HepG2 (cell line): ENCODE results near the gene GPRC5B. TPM values are rescaled to one million over a fixed set of nuclear protein-coding genes. Genes with fewer than 3 reads are reported as not detected.

ENCODE experiments used
- ATAC-seq: fragments of 200-7000 bp; cut with Tn5 transposase; 3 replicates; pipeline ENCODE4 v1.9.1; 2020; ENCODE audit warnings: mild to moderate bottlenecking, moderate library complexity
- BruUV-seq: library from RNA; stranded (reverse); fragments of 400-500 nt; replicated peaks from 2 replicates; lab custom pipeline; 2021; lab: Mats Ljungman, UMichigan
- CTCF ChIA-PET: fragments of 300-600 bp; formaldehyde crosslinking; extraction: SDS; loops from one replicate; lab custom pipeline; 2021; ENCODE audit warnings: low total read pairs, inconsistent platforms, low intra/inter-chr PET ratio; lab: Yijun Ruan, JAX
- POLR2A ChIA-PET: fragments of 350-600 bp; sonication (Branson Sonifier 250); formaldehyde crosslinking; loops from one replicate; lab custom pipeline; 2020; ENCODE audit warnings: antibody characterized with exemption, inconsistent platforms; lab: Yijun Ruan, JAX
- DNase-seq: peaks from one replicate; pipeline ENCODE4 v3.0.0-alpha.2; 2015; ENCODE audit warnings: low spot score
- FAIRE-seq: peaks from 3 replicates; lab custom pipeline; 2011; peaks lifted over from hg19 to GRCh38; lab: Jason Lieb, UNC
- H2AFZ ChIP-seq: one replicate; pipeline ENCODE4 v1.6.1; 2011; ENCODE audit warnings: low read length, inconsistent platforms
- H3K27ac ChIP-seq: fragments of 300-600 bp; 3 replicates; pipeline ENCODE4 v1.8.0; 2011; ENCODE audit warnings: mixed run types, mild to moderate bottlenecking, mixed read lengths, low read length, inconsistent platforms; ENCODE audit not compliant: insufficient read depth; ENCODE audit errors: extremely low read length
- H3K27me3 ChIP-seq, 2 experiments: fragments of 200-600 bp in 1 of 2; 2 replicates in 1 of 2; 3 replicates in 1 of 2; pipeline versions ENCODE4 v1.6.0 to v1.8.0; 2011; ENCODE audit warnings: low read length in 2 of 2, mild to moderate bottlenecking in 2 of 2, moderate library complexity in 2 of 2, inconsistent platforms in 1 of 2; ENCODE audit not compliant: insufficient read depth in 2 of 2, control insufficient read depth in 1 of 2
- H3K36me3 ChIP-seq, 2 experiments: fragments of 200-600 bp in 1 of 2; replicated peaks in 1 of 2; 2 replicates in 1 of 2; 3 replicates in 1 of 2; pipeline versions ENCODE4 v1.5.1 to v1.8.0; 2011; ENCODE audit warnings: low read length in 2 of 2, inconsistent platforms in 1 of 2; ENCODE audit not compliant: insufficient read depth in 2 of 2, control insufficient read depth in 1 of 2
- H3K4me1 ChIP-seq: 2 replicates; pipeline ENCODE4 v1.5.1; 2012; ENCODE audit warnings: low read length, inconsistent platforms; ENCODE audit not compliant: insufficient read depth
- H3K4me2 ChIP-seq: 2 replicates; pipeline ENCODE4 v1.6.0; 2011; ENCODE audit warnings: low read depth, low read length, inconsistent platforms
- H3K4me3 ChIP-seq, 3 experiments: fragments of 200-600 bp in 1 of 3; sonication (generic), shearing (Covaris generic) in 1 of 3; replicated peaks in 1 of 3; 2 replicates each; pipeline ENCODE4 v1.5.1; 2011 to 2016; ENCODE audit warnings: low read length in 3 of 3, inconsistent platforms in 2 of 3, low read depth in 2 of 3, mild to moderate bottlenecking in 2 of 3, control low read depth in 1 of 3, mixed read lengths in 1 of 3; ENCODE audit not compliant: insufficient read depth in 1 of 3
- H3K79me2 ChIP-seq: one replicate; pipeline ENCODE4 v1.6.1; 2011; ENCODE audit warnings: low read length, inconsistent platforms; ENCODE audit not compliant: insufficient read depth
- H3K9ac ChIP-seq: 2 replicates; pipeline ENCODE4 v1.6.0; 2011; ENCODE audit warnings: mild to moderate bottlenecking, low read depth, low read length, inconsistent platforms; ENCODE audit not compliant: insufficient read depth
- H3K9me3 ChIP-seq: 2 replicates; pipeline ENCODE4 v1.5.1; 2012; ENCODE audit warnings: mild to moderate bottlenecking, low read length
- H4K20me1 ChIP-seq: 2 replicates; pipeline ENCODE4 v1.6.0; 2011; ENCODE audit warnings: inconsistent platforms, mild to moderate bottlenecking, low read length, moderate library complexity; ENCODE audit not compliant: insufficient read depth
- FIP1L1 ChIP-seq: fragments of 200-400 bp; formaldehyde crosslinking; IDR thresholded peaks from 2 replicates; pipeline ENCODE4 v1.6.1; 2018; ENCODE audit warnings: low read depth, mild to moderate bottlenecking, low read length, moderate library complexity, borderline replicate concordance; ENCODE audit not compliant: insufficient read depth
- RBM39 ChIP-seq: fragments of 200-400 bp; formaldehyde crosslinking; IDR thresholded peaks from one replicate; pipeline ENCODE4 v1.6.1; 2018; ENCODE audit warnings: antibody characterized with exemption, mild to moderate bottlenecking, low read depth, low read length; ENCODE audit not compliant: poor library complexity, severe bottlenecking
- SRF ChIP-seq: IDR thresholded peaks from 2 replicates; pipeline ENCODE4 v1.6.1; 2011; ENCODE audit warnings: mild to moderate bottlenecking, low read depth, low read length, moderate library complexity
- TP53 ChIP-seq: sonication (generic); formaldehyde crosslinking; conservative IDR thresholded peaks from 2 replicates; pipeline ENCODE4 v1.4.0; 2020; ENCODE audit warnings: missing genetic modification reagents
- XRCC5 ChIP-seq: fragments of 200-400 bp; formaldehyde crosslinking; optimal IDR thresholded peaks from 2 replicates; pipeline ENCODE3; 2017; ENCODE audit warnings: mild to moderate bottlenecking, low read length
- ZNF629 ChIP-seq: sonication (generic); formaldehyde crosslinking; conservative IDR thresholded peaks from 2 replicates; pipeline ENCODE4 v1.5.0; 2020; ENCODE audit warnings: missing genetic modification reagents
- ZNF790 ChIP-seq: sonication (generic); formaldehyde crosslinking; IDR thresholded peaks from 2 replicates; pipeline ENCODE4 v1.8.0; 2022; ENCODE audit warnings: missing genetic modification reagents, mild to moderate bottlenecking, borderline replicate concordance
- WGBS: methylation state at CpG from one replicate; pipeline ENCODE4 v1.1.6; 2017; ENCODE audit warnings: low lambda C conversion rate; 5-methylcytosine and 5-hydroxymethylcytosine counted together
- in situ Hi-C: cut with HindIII; loops from 2 replicates; pipeline ENCODE4 v1.10.0; 2017; ENCODE audit warnings: low pct_unique_long_range_greater_than_20kb; ENCODE audit not compliant: extremely low pct_ligation_motif_present
- intact Hi-C: fragments of 100-400 bp; cut with micrococcal nuclease; formaldehyde crosslinking; loops from one replicate; pipeline ENCODE4 v1.10.0; 2022; ENCODE audit not compliant: unreplicated experiment
- polyA plus RNA-seq, 8 experiments: library from polyadenylated mRNA; depleted of rRNA in 3 of 8; stranded (reverse) in 7 of 8; unstranded in 1 of 8; fragments of >200 nt; fragmentation: Illumina TruSeq in 4 of 8; extraction: Trizol in 4 of 8; gene quantifications; 2 replicates each; pipeline versions ENCODE4 v1.2.1 to v1.2.3, GENCODE V29; 2011 to 2016; ENCODE audit warnings: low read depth in 4 of 8, missing spikeins in 1 of 8, mixed read lengths in 1 of 8; ENCODE audit not compliant: insufficient read depth in 1 of 8
- total RNA-seq, 5 experiments: library from RNA; depleted of rRNA; stranded (reverse); fragments of >200 nt; fragmentation: Illumina TruSeq; extraction: Trizol; gene quantifications; 2 replicates each; pipeline ENCODE4 v1.2.3, GENCODE V29; 2016; ENCODE audit warnings: low read depth in 1 of 5

The GPRC5B gene
- total and polyA plus RNA-seq, 2 of the 13 experiments (the other 11 are each of a cell fraction or from before 2014, with no cell fraction given): 0.46 to 0.53 TPM

GRCh38 chr16:19875900-19876299, 8.7 kb downstream of the GPRC5B start:
- 26% methylated on average over 6 of the region's 6 CpGs for WGBS
- H3K79me2 ChIP-seq: no peaks in the 10 kb centered on the region
- H3K4me3 ChIP-seq: no peak overlapping the region
- TF ChIP-seq ZNF790 (CRISPR knock-in tag): no peak
- TF ChIP-seq XRCC5: no peak
- TF ChIP-seq SRF: no peak
- no peak for TF ChIP-seq FIP1L1
- no peaks in the 10 kb centered on the region for H3K36me3 ChIP-seq
- no TSS peak for BruUV-seq
- no peak overlapping the region for H3K9ac ChIP-seq
- in situ Hi-C loops: no loop called here
- POLR2A ChIA-PET: no interaction called here
- FAIRE-seq: no peak
- no peaks in the 10 kb centered on the region for H3K4me1 ChIP-seq
- no peaks in the 10 kb centered on the region for H4K20me1 ChIP-seq
- DNase-seq: no peak
- intact Hi-C loops: no loop called here
- H3K27ac ChIP-seq: no peak overlapping the region
- CTCF ChIA-PET: no interaction called here
- H3K9me3 ChIP-seq: no peaks in the 10 kb centered on the region
- no peaks in the 10 kb centered on the region for H3K27me3 ChIP-seq
- H2AFZ ChIP-seq: no peak overlapping the region
- no peak overlapping the region for H3K4me2 ChIP-seq
- no peak for ATAC-seq

- H3K27me3 ChIP-seq: no peaks in the 10 kb centered on the region
- H3K4me1 ChIP-seq: no peaks in the 10 kb centered on the region
- in situ Hi-C loops (no loop called here), intact Hi-C loops (no loop called here)
- H3K4me2 ChIP-seq: no peak overlapping the region
- DNase-seq (no peak), FAIRE-seq (no peak), ATAC-seq (no peak)
- H3K9ac ChIP-seq: no peak overlapping the region
- H4K20me1 ChIP-seq: no peaks in the 10 kb centered on the region
- ChIA-PET CTCF (no interaction called here), POLR2A (no interaction called here)
- H3K36me3 ChIP-seq: no peaks in the 10 kb centered on the region
- H3K9me3 ChIP-seq: no peaks in the 10 kb centered on the region
- no TSS peak for BruUV-seq
- H3K4me3 ChIP-seq: no peak overlapping the region
- TF ChIP-seq RBM39 (no peak), TP53 (no peak), ZNF629 (CRISPR knock-in tag) (no peak)
- 47% methylated on average over 18 of the region's 18 CpGs for WGBS
- no peak overlapping the region for H2AFZ ChIP-seq
- H3K79me2 ChIP-seq: no peaks in the 10 kb centered on the region
- H3K27ac ChIP-seq: no peak overlapping the region
These were observed 9.6 kb downstream of the GPRC5B start for GRCh38 chr16:19874851-19875546.
